Right lobe of liver (tissue), 4 donors: Measurements from ENCODE around the gene GDPD5.

Experiments used
- CTCF ChIP-seq, 4 donors: fragments of 200-600 bp in 3 of 4; fragments of 450-650 bp in 1 of 4; IDR thresholded peaks; one replicate each; pipeline versions ENCODE4 v1.5.1 to v1.8.0; 2016 to 2022; ENCODE audit warnings: antibody characterized with exemption in 4 of 4, mild to moderate bottlenecking in 2 of 4
- POLR2A ChIP-seq: fragments of 450-650 bp; IDR thresholded peaks from one replicate; pipeline ENCODE4 v1.6.1; 2017; ENCODE audit warnings: antibody characterized with exemption, mild to moderate bottlenecking
- donor health status: DM: no; HTN: no; CAD: no.
- donor health status: DM: no; HTN: no; CAD: no.
- donor health status: DM: no; HTN: yes; CAD: no.

- TF ChIP-seq CTCF (IDR thresholded peaks at IDR 0.05), result no peak
- TF ChIP-seq POLR2A, result no peak
These were observed 76.0 kb downstream of the GDPD5 start for GRCh38 chr11:75449776-75450175.
